Neural crest cell (in vitro differentiated cells): ENCODE measurements around the gene RNF220. TPM values are rescaled to one million over a fixed set of nuclear protein-coding genes. Genes with fewer than 3 reads are reported as not detected.

Experiments used
- DNase-seq: peaks from one replicate; pipeline ENCODE4 v3.0.0; 2021; ENCODE audit warnings: low read depth, mixed read lengths, low spot score
- H3K27ac Mint-ChIP-seq: one replicate; pipeline ENCODE4 v1.8.0; 2021; ENCODE audit warnings: mild to moderate bottlenecking, mixed read lengths; ENCODE audit not compliant: unreplicated experiment
- H3K27me3 Mint-ChIP-seq: 2 replicates; pipeline ENCODE4 v1.8.0; 2021; ENCODE audit warnings: low read depth, mild to moderate bottlenecking, mixed read lengths
- H3K36me3 Mint-ChIP-seq: 2 replicates; pipeline ENCODE4 v1.8.0; 2021; ENCODE audit warnings: low read depth, mild to moderate bottlenecking, mixed read lengths
- H3K4me1 Mint-ChIP-seq: 2 replicates; pipeline ENCODE4 v1.8.0; 2021; ENCODE audit warnings: mixed read lengths
- H3K4me3 Mint-ChIP-seq: one replicate; pipeline ENCODE4 v1.8.0; 2021; ENCODE audit warnings: mild to moderate bottlenecking, mixed read lengths
- H3K9me3 Mint-ChIP-seq: 2 replicates; pipeline ENCODE4 v1.8.0; 2021; ENCODE audit warnings: mixed read lengths
- CTCF ChIP-seq: fragments of 200-600 bp; sonication (generic); conservative IDR thresholded peaks from 2 replicates; pipeline ENCODE4 v1.5.0; 2021; ENCODE audit warnings: antibody characterized with exemption, mild to moderate bottlenecking
- total RNA-seq: library from RNA; stranded (reverse); gene quantifications from 2 replicates; pipeline ENCODE4 v1.2.1, GENCODE V29; 2021

RNF220 gene
- total RNA-seq, 1 donor from 2014 or later, result 96.7 TPM

- Mint-ChIP-seq H3K27me3 (peaks cover 23% of the 10 kb centered on the region), H3K27ac (no peak overlapping the region), H3K36me3 (peaks cover 10% of the 10 kb centered on the region), H3K4me1 (no peaks in the 10 kb centered on the region), H3K4me3 (no peak overlapping the region), H3K9me3 (peaks cover 4% of the 10 kb centered on the region)
- TF ChIP-seq CTCF, result no peak
- DNase-seq, result no peak
Observed at GRCh38 chr1:44460107-44460882, 55.2 kb downstream of the RNF220 start.

GRCh38 chr1:44464361-44464760 lies 59.3 kb downstream of the RNF220 start:
- DNase-seq, result no peak
- no peak overlapping the region for H3K27ac Mint-ChIP-seq
- peaks cover 6% of the 10 kb centered on the region for H3K9me3 Mint-ChIP-seq
- peaks cover 9% of the 10 kb centered on the region for H3K27me3 Mint-ChIP-seq
- H3K36me3 Mint-ChIP-seq, result peaks cover 12% of the 10 kb centered on the region
- H3K4me3 Mint-ChIP-seq, result no peak overlapping the region
- no peak for TF ChIP-seq CTCF
- H3K4me1 Mint-ChIP-seq, result no peaks in the 10 kb centered on the region

- no peak overlapping the region for H3K27ac Mint-ChIP-seq
- H3K36me3 Mint-ChIP-seq, result peaks cover 19% of the 10 kb centered on the region
- H3K9me3 Mint-ChIP-seq, result peaks cover 13% of the 10 kb centered on the region
- peaks cover 5% of the 10 kb centered on the region for H3K4me1 Mint-ChIP-seq
- DNase-seq, result no peak
- H3K4me3 Mint-ChIP-seq, result no peak overlapping the region
- peaks cover 2% of the 10 kb centered on the region for H3K27me3 Mint-ChIP-seq
- TF ChIP-seq CTCF, result no peak
Observed at GRCh38 chr1:44467566-44467965, 62.5 kb downstream of the RNF220 start.

GRCh38 chr1:44471911-44472453 lies 66.9 kb downstream of the RNF220 start:
- Mint-ChIP-seq H3K4me3 (no peak overlapping the region), H3K27me3 (peaks cover 2% of the 10 kb centered on the region), H3K36me3 (peaks cover 8% of the 10 kb centered on the region), H3K9me3 (peaks cover 7% of the 10 kb centered on the region), H3K27ac (no peak overlapping the region), H3K4me1 (peaks cover 17% of the 10 kb centered on the region)
- DNase-seq, result no peak
- TF ChIP-seq CTCF, result no peak

GRCh38 chr1:44472620-44473525 lies 67.8 kb downstream of the RNF220 start:
- DNase-seq, result no peak
- peaks cover 2% of the 10 kb centered on the region for H3K27me3 Mint-ChIP-seq
- peaks cover 17% of the 10 kb centered on the region for H3K4me1 Mint-ChIP-seq
- no peak for TF ChIP-seq CTCF
- H3K9me3 Mint-ChIP-seq, result peaks cover 7% of the 10 kb centered on the region
- peaks cover 8% of the 10 kb centered on the region for H3K36me3 Mint-ChIP-seq
- peak overlapping the region; percentile 14 for H3K27ac Mint-ChIP-seq
- H3K4me3 Mint-ChIP-seq, result no peak overlapping the region
